Occipital lobe (tissue), 2 donors: Measurements from ENCODE around the gene KCNJ12. TPM values are rescaled to one million over a fixed set of nuclear protein-coding genes. Genes with fewer than 3 reads are reported as not detected.
"Not testable (repeated sequence)": the region's sequence is repeated elsewhere in the genome, so short reads cannot be mapped to it uniquely, and the experiment has no call there.

Experiments used
- DNase-seq: peaks from one replicate; lab custom pipeline; 2025; lab: John Stamatoyannopoulos, UW
- total RNA-seq: library from RNA; depleted of rRNA; stranded (reverse); fragments of >200 nt; gene quantifications from one replicate; pipeline ENCODE4 v1.2.3, GENCODE V29; 2014

The KCNJ12 gene
- total RNA-seq, 1 donor from 2014 or later = 3.4 TPM

DNA sequence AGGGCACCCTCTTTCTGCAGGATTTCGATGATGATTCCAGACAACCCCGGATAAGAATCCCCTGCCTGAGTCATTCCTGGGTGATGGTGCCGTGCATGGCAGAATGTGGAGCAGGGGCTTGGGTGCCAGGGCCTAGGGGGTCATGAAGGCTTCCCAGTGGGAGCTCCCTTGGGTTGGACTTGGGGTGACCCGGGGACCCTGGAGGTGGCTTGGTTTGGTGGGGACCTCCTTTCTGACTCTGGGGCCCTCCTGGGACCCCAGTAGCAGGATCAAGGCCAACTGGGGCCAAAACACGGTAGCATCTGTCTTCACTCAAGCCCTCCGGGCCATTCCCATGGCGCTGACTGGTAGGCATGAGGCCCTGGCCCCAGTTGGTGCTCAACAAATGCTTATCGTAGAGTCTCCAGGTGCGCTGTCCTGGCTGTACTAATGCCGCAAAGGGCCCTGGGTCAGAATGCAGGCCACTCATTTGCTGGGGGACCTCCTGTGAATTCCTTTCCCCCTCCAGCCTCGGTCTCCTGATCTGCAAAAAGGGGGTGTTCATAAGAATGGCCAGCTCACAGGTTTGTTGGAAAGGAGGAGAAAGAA lies 44.4 kb downstream of the KCNJ12 start:
- DNase-seq = not testable (repeated sequence)

DNA sequence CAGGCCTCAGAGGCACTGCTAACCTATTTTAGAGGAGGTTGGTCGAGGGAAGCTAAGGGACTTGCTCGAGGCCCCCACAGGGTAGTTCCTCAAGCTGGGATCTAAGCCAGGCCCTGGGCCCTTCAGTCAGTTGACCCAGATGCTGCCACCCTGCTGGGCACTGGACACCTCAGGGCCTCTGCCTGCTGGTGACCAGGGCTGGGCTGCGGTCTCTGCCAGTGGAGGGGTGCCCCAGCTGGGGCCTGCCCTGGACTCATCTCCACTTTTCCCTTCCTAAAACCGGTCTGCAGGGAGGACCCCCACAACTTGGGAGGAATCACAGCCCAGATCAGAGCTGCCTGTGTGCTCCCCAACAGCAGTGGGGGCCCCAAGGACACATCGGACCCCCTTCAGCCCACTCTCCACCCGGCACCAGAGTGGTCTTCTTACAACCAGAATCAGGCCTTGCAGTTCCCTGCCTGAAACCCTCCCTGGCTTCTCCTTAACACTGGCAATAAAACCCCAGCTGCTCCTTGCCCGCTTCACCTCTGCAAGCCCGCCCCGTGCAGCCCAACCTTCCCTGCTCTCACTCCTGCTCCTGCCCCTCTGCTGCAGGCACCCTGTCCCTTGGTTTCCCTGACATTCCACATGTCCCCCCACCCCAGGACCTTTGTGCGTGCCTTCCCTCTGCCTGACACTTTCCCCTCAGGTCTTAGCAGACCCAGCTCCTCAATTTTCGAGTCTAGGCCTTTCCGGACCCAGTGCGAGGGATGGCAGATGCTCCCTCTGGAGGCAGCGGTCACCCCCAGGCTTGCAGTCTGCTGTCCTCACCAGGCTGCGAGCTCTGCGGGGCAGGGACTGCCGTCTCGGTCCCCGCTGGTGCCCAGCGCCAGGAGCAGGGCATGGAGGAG lies 45.5 kb downstream of the KCNJ12 start:
- DNase-seq = not testable (repeated sequence)

DNA sequence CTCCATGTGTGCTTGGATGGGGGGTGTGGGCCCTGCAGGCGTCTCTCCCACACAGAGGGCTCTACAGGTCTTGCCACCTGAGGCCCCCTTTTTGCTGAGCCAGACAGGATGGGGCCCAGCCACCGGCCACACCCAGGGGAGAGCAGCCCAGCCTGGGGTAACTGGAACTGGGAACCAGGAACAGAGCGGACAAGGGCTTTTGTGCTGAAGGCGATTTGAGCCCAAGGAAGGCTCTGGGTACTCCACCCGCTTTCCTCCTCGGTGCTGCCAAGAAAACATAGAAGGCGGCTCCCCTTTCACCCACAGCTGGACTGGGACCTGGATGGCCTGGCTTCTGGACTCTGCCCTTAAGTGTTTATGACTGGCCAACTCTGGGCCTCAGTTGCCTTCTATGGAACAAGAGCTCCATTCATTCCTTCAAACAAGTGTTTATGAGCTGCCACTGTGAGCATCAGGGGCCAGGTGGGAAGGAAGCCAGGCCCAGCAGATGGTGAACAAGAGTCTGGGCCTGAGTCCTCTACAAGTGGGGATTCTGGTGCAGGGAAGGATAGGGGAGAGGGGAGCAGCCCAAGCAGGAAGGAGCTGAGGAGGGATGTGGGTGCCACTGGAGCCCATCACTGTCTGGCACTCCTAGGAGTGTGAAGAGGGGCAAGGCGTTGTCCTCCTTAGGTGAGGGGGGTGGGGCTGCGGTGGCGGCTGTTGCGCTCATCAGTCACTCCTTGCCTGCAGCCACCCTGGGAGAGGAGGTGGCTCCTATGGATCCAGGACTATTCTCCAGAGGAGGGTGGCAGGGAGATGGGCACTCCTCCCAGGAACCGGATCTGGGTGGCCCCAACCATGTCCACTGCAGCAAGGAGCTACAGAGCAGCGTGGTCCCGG lies 46.4 kb downstream of the KCNJ12 start:
- not testable (repeated sequence) for DNase-seq

DNA sequence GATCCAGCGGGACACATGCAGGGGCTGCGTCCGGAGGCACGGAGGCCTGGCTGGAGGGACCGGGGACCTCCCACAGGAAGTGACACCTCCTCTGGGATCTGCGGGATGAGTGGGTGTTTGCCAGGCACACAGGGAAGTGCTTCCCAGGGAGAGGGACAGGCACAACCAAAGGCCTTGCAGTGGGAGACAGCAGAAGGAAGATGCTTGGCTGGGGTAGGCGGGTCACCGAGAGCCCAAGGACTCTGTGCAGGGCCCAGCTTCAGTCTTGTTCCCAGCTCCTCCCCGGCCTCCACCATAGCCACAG lies 47.0 kb downstream of the KCNJ12 start:
- DNase-seq = not testable (repeated sequence)

DNA sequence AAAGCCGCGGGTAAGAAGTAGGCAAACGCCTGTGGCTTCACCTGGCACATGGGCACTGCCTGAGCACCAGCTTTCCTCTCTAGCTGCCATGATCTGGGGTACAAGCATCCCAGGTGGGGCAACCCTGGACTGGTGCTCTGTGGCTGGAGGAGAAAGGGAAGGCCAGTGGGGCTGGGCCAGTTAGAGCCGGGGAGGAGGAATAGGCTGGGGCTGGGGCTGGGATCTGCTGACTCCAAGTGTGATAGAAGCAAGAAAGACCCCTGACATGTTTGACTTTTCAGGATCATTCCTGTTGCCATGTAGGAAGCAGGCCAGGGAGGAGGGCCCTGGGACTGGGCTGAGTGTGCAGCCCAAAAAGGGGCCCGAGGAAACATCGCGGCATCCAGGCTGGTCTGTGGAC lies 48.5 kb downstream of the KCNJ12 start:
- not testable (repeated sequence) for DNase-seq

DNA sequence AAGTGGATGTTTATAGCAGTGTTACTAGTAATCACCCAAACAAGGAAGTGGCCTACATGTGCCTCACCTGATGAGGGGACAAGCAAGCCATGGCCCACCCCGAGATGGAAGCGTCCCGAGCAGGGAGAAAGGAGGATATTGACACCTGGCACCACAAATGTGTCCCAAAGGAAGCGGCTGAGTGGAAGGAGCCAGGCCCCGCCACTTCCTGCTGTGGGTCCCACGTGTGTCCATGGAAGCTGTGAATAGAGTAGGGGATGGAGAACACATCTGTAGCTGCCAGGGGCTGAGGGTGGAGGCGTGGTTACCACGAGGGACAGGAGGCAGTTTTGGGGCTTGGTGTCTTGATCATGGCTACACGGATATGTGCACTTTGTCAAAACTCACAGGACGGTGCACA lies 49.2 kb downstream of the KCNJ12 start:
- no peak for DNase-seq

DNA sequence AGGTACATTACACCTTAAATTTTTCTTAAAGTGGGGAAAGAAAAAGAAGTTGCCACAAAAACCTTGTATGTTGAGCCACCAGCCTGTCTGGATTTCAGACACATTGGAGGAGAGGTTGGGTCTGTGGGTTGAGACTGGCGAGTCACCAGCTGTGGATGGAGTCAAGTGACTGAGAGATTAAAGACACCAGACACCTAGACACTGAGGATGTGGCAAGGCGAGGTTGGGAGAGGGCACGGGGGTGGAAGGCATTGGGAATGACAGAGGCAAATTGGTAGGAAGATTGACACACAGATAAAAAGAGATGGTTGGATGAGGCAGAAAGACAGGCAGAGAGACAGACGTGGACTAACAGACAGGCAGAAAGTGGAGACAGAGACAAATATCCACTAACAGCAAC lies 49.6 kb downstream of the KCNJ12 start:
- DNase-seq = no peak

- not testable (repeated sequence) for DNase-seq
These were observed 50.1 kb downstream of the KCNJ12 start for GRCh38 chr17:21426246-21426645.

DNA sequence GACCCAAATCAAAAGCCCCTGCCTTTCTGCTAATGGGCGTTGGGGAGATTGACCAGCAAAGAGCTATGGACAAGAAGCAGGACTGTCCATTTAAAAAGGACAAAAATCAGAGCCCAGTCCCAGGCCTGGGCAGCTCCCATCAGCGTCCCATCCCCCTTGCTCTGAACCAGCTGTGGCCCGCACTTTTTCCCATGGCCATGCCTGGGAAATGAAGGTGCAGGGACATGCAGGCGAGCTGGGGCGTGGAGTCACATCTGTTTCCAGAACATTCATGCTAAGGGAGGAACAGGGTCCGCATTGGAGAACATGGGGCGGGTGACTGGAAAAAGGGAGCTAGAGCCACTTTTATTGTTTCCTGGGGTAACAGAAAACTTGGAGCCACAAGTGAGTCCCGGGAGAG lies 50.7 kb downstream of the KCNJ12 start:
- not testable (repeated sequence) for DNase-seq

DNA sequence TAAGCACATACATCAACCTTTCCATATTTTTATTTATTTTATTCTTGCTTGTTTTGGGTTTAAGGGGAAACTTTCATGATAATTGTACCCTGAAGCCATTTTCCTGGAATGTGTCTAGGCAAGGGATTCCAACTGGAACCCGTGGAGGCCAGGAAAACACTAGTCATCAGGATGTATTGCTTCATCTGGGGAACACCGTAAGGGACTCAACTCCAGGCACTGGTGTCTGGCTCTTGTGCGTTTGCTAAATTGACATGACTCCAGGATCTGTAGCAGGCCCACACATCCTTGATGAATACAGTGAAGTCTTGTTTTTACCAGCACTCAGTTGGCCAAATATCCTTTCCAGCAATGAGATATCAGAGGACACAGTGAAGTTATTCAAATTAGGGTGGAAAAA lies 51.6 kb downstream of the KCNJ12 start:
- DNase-seq = not testable (repeated sequence)

DNA sequence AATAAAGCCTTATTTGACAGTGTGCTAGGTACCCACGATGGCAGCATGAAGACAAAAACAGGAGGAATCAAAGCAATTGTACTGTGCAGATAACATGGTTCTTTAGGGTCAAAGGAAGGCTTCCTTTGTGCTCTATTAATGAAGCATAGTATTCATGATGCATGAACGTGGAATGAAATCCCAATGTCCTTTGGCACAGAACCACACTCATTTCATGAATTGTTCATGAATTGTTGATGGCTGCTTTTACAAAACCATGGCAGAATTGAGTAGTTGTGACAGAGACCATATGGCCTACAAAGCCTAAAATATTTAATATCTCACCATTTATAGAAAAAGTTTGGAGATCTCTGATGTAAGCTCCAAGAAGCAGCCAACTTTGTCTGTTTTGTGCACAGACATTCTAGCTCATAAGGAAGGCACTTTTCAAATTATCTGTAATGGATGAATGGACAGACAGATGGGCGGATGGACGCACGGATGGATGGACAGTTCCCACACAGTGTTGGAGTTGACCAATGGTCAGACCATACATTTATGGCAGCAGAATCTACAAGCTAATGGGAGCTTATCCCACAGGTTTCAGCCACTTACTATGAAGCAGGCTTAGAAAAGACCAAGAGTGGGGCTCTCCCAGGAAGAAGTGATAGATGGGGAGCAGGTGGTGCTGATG lies 52.7 kb downstream of the KCNJ12 start:
- DNase-seq = not testable (repeated sequence)

DNA sequence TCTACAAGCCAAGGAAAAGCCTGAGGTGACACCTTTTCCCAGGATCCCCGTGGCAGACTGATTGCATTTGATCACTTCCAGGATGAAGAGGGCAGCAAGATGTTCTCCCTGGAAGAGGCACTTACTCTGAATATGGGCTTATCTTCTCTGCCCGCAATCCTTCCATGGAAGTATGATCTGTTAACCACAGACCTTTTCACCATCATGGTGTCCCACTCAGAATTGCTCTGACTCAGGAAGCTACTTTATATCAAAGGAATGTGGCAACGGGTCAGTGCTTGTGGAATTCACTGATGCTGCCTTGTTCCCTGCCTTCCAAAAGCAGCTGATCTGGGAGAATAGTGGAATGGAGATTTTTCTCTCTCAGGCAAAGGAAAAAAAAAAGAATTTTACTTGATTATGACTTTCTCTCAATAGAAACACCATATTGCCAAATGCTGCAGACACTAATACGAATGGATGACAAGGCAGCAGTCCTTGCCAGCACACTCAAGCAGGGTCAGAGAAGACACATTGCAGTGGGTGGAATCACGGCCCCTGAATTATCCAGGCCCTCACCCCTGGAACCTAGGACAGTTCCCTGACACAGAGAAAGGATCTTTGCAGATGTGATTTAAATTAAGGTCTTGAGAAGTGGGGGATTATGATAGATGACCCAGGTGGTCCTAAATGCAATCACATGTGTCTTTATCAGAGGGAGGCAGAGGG lies 53.9 kb downstream of the KCNJ12 start:
- DNase-seq = not testable (repeated sequence)

DNA sequence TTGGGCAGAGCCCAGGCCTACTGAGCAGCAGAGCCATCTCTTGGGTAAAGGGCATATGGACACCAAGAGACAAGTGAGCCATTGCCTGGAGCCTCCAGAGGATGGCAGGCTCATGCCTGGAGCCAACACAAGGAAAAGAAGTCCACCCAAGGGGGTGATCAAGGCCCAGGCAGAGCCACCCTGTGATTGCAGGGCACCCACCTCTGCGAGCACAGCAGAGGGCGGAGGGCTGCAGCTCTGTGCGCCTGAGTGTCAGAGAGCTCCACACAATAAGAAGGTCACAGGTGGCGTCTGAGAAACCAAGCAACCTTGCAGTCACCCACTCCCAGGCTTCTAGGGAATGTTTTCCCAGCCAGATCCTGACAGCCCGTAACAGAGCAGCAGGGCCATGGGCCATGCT lies 57.8 kb downstream of the KCNJ12 start:
- DNase-seq = not testable (repeated sequence)

DNA sequence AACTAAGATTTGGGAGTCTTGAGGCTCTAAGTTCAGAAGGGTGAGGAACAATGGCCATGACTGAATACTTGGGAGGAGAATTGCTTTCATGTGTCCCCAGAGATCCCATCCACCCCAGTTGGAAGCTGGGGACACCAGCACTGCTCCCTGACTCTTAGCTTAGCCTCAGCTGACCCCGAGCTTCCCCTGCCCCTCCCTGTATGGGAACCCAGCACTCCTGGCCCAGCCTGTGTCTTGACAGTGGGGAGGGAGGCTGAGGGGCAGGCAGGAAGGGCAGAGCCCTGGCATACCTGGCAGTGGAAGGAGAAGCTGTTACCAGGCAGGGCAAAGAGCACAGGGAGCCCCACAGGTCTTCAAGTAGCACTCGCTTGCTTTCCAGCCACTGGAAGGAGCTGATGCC lies 58.8 kb downstream of the KCNJ12 start:
- DNase-seq = not testable (repeated sequence)

GRCh38 chr17:21436481-21436880 lies 60.3 kb downstream of the KCNJ12 start:
- not testable (repeated sequence) for DNase-seq

- not testable (repeated sequence) for DNase-seq
These were observed 61.0 kb downstream of the KCNJ12 start for GRCh38 chr17:21436883-21437836.

GRCh38 chr17:21438316-21439014 lies 62.3 kb downstream of the KCNJ12 start:
- not testable (repeated sequence) for DNase-seq

- not testable (repeated sequence) for DNase-seq
These were observed 62.8 kb downstream of the KCNJ12 start for GRCh38 chr17:21439015-21439336.

- no peak for DNase-seq
These were observed 69.0 kb downstream of the KCNJ12 start for GRCh38 chr17:21445091-21445650.
